ENCODE results near the gene HMOX1.
"Not testable (repeated sequence)": the region's sequence is repeated elsewhere in the genome, so short reads cannot be mapped to it uniquely, and the experiment has no call there.

Gene HMOX1

GRCh38 chr22:35381424-35382009, 621 bp downstream of the HMOX1 start:
- DNase-seq: no peak

- no peak for DNase-seq
Observed at GRCh38 chr22:35383679-35384071, 2.8 kb downstream of the HMOX1 start.

GRCh38 chr22:35384527-35384926, 3.6 kb downstream of the HMOX1 start:
- no peak for DNase-seq

- DNase-seq: no peak
Observed at GRCh38 chr22:35384975-35385588, 4.2 kb downstream of the HMOX1 start.

- DNase-seq: no peak
Observed at GRCh38 chr22:35386670-35387288, 5.9 kb downstream of the HMOX1 start.

- DNase-seq: no peak
Observed at GRCh38 chr22:35390933-35391332, 10.0 kb downstream of the HMOX1 start.

GRCh38 chr22:35392357-35392756, 11.5 kb downstream of the HMOX1 start:
- DNase-seq: no peak

GRCh38 chr22:35393116-35394010, 12.5 kb downstream of the HMOX1 start:
- DNase-seq: no peak

GRCh38 chr22:35394011-35394312, 13.1 kb downstream of the HMOX1 start:
- DNase-seq: no peak

GRCh38 chr22:35394810-35395563, 14.1 kb downstream of the HMOX1 start:
- no peak for DNase-seq

- not testable (repeated sequence) for DNase-seq
Observed at GRCh38 chr22:35396622-35397021, 15.7 kb downstream of the HMOX1 start.

GRCh38 chr22:35397095-35397904, 16.4 kb downstream of the HMOX1 start:
- no peak for DNase-seq

GRCh38 chr22:35398591-35398973, 17.7 kb downstream of the HMOX1 start:
- DNase-seq: no peak

GRCh38 chr22:35399114-35399677, 18.3 kb downstream of the HMOX1 start:
- no peak for DNase-seq

- DNase-seq: peak; percentile 87
Observed at GRCh38 chr22:35399678-35400500, 19.0 kb downstream of the HMOX1 start, which contains the start of gene MCM5. Gene MCM5 (plus strand): TSS chr22:35400140. CDS start chr22:35400439, 299 bp downstream.

- DNase-seq: no peak
Observed at GRCh38 chr22:35400501-35400790, 19.6 kb downstream of the HMOX1 start.

GRCh38 chr22:35401863-35402262, 21.0 kb downstream of the HMOX1 start:
- no peak for DNase-seq

GRCh38 chr22:35403356-35403755, 22.5 kb downstream of the HMOX1 start:
- no peak for DNase-seq

- no peak for DNase-seq
Observed at GRCh38 chr22:35404176-35404575, 23.3 kb downstream of the HMOX1 start.

- DNase-seq: no peak
Observed at GRCh38 chr22:35406443-35406842, 25.5 kb downstream of the HMOX1 start.

GRCh38 chr22:35407362-35407761, 26.5 kb downstream of the HMOX1 start:
- DNase-seq: no peak
